Bone marrow (tissue), 2 donors: ENCODE data around the gene TSFM.

Experiments
- DNase-seq, 2 donors: peaks; one replicate each; lab custom pipeline; 2025; lab: John Stamatoyannopoulos, UW

TSFM gene

DNA sequence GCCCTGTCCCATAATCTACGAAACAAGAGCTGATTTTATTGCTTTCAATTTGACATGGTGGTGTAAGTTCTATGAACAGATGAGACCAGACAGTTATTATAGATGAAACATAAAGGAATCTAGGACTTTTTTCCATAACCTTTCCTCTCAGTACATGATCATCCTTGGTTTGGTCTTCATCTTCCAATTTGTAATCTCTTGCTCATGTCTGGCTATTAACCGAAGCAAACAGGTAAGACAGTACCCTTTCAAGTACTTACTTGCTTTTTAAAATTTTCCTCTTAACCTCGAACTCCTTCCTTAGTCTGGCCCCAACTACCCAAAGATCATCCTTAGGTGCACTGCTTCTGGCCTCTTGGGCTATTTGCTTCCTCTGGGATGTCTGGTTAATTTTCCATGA lies 36.6 kb upstream of the TSFM start:
- no peak for DNase-seq

DNA sequence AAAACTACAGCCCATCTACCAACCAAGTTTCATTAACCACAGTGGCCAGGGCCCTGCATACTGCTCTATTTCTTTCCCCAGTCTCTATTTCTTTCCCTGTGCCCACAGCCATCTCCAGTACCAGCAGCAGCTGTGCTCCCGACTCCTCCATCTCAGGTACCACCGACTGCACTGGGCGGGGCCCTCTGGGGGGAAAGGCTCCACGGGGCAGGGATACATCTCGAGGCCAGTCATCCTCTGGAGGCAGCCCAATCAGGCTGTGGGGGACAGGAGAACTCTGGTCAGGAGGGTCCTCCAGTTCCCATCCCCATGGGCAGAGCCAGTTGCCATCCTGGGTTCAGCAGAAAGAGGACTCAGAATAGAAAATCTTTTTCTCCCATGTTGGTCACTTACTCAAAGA lies 33.5 kb upstream of the TSFM start:
- no peak for DNase-seq

DNA sequence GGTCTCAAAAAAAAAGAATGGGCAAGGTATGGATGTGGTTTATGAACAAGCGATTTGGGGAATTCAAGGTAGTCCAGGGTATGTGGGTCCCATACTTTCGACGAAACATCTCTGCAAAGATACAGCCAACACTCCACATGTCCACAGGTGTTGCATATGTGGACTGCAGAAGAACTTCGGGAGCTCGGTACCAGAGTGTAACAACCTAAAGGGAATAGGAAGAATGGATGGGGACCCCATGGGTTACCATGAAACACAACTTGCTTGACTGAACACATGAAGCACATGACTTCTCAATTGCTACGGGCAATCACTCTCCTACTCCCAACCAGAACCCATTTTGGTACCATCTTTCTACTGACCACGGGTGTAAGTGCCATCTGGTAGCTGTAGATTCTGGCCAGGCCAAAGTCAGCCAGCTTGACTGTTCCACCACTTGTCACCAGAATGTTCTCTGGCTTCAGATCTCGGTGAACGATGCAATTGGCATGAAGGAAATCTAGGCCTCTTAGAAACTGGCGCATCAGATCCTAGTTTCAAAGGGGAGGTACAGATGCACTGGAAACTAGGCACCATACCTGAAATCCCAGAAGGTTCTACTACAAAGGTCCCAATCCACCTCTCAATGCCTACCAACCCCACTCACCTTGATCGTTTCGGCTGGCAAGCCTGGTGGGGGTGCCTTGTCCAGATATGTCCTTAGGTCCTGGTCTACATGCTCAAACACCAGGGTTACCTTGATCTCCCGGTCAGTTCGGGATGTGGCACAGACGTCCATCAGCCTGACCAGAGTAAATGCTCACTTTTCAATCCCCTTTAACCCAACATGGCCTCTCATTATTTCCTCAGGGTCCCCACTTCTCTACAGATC lies 31.8 kb upstream of the TSFM start:
- no peak for DNase-seq

DNA sequence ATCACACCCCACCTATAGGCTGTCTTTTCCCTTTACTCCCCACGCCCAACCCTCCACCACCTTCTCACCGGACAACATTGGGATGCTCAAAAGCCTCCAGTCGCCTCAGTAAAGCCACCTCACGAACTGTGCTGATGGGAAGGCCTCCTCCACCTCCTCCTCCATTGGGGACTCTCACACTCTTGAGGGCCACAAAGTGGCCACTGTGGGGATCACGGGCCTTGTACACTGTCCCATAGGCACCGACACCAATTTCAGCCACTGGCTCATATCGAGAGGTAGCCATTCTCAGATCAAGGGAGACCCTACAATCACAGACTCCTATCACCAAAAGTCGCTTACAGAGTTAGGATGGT lies 31.2 kb upstream of the TSFM start:
- DNase-seq, result no peak

DNA sequence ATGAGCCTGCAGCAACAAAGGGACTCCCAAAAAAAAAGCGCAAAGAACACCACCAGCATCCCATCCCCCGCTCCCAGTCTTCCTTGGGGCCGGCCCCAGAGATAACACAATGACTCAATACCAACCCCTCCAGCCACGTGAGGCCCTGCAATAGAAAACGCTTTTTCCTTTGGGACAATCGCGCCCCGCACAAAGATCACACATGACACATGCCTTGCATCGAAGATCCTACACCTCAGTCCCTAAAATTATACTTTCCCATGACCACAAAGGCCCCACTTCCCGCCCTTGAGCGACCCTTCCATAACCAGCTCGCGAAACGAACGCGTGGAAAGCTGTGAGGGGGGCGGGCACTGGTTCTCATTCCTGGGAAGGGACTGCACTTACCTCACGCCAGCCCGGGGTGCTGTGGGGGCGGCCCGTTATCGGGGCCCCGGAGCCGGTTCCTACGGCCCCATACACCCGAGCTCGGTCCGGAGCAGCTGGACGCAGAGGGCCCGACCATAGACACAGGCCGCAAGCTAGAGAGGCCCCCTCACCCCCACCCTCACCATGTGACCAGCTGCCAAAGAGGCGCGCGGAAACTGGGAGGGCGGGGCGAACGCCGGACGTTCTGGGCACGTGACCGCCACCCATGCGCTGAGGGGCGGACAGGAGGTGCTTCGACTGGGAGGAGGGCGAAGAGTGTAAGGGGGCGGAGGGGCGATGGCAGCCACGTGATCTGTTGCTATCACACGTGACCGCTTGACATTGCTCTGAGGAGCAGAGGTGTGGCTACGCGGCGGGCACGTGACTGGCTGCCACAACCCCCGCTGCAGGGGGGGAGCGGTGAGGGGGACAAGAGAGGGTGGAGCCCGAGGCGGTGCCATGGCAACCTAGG lies 30.6 kb upstream of the TSFM start, which contains the start of gene CDK4:
Gene CDK4 (minus strand): TSS at position 523 of the 880 bp plus-strand sequence. CDS start 593 bp downstream, outside the sequence.
- peak; percentile 83 to 99 for DNase-seq

DNA sequence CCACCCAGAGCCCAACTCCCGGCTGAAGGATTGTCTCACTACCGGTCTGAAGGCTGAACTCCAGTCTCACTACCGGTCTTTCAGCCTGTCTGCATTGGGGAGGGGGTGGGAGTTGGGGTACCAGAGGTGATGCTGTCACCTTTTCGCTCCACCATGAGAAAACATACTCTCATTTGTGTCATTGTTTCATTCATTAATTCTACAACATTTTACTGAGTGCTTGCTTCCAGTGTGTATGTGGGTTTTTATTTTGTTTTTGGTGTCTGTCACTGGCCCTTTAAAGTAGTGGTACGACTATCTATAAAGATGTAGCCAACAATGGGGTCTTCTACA lies 30.0 kb upstream of the TSFM start:
- DNase-seq, result no peak

DNA sequence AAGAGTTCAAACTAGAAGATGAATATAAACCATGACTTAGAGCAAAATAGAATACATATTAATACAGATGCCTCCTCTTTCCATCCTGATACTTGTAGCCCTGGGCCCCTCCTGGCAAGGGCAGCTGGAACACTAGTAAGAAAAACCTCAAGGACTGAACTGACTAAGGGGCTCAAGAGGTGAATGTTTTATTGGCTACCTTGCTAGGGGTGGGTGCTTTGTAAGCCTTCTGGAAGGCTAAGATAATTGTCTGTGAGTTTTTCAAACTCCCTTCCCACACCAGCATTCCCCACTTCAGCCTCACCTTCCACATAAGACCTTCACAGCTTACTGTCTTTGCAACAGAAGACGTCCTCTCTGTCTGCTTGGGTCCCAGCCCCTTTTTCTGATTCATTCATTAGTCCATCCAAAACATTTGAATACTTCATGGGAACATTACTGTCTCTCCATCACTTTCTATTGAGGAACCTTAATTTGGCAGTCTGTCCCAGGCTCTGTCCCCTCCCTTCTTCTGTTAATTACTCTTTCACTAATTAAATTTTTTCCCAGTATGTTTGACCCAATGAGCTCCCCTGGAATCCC lies 28.7 kb upstream of the TSFM start:
- DNase-seq, result no peak

DNA sequence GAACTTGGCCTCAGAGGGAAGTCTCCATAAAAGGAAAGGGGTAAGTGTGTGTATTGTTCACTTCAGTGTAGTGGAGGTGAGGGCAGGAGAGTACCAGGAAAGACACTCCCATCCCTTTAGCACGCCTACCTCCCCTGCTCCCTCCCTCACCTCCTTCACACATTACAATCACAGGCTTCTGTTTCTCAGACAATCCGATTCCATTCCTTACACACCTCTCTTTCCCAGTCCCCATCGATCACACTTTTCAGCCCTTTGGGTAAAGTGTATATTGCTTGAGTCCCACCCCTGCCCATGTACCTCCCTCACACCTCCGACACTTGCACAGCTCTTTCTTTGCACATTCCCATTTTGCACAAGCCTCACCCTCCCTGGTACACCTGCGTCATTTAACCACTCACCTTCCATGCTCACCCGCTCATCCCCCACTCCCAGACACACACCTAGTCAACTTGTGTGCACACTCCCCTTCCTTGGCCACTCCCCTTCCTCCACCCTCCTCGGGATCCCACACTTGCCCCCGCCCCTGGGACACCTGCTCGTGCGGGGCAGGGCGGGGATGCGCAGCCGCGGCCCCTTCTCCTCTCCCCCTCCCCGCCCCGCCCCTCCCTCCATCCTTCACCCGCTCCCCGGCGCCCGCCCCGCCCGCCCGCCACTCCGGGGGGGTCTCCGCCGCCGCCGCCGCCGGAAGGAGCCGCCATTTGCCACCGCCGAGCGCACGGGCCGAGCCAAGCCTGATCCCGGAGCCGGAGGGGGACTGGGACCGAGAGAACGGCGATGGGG lies 28.0 kb upstream of the TSFM start, which contains the start of gene MARCHF9:
Gene MARCHF9 (plus strand): TSS at position 693 of the 783 bp plus-strand sequence. CDS start 426 bp downstream, outside the sequence.
- DNase-seq, result no peak

DNA sequence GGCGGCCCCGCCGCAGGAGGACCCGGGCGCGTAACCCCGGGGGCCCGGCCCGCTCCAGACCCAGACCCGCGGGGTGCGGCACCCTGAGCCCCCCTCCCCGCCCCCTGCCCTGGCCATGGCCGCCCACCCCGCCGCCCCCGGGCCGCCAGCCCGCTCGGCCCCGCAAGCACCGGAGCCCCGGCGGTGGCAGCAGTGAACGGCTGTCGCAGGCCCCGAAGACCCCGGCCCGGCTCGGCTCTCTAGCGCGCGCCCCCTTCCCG lies 27.5 kb upstream of the TSFM start:
- DNase-seq, result no peak

DNA sequence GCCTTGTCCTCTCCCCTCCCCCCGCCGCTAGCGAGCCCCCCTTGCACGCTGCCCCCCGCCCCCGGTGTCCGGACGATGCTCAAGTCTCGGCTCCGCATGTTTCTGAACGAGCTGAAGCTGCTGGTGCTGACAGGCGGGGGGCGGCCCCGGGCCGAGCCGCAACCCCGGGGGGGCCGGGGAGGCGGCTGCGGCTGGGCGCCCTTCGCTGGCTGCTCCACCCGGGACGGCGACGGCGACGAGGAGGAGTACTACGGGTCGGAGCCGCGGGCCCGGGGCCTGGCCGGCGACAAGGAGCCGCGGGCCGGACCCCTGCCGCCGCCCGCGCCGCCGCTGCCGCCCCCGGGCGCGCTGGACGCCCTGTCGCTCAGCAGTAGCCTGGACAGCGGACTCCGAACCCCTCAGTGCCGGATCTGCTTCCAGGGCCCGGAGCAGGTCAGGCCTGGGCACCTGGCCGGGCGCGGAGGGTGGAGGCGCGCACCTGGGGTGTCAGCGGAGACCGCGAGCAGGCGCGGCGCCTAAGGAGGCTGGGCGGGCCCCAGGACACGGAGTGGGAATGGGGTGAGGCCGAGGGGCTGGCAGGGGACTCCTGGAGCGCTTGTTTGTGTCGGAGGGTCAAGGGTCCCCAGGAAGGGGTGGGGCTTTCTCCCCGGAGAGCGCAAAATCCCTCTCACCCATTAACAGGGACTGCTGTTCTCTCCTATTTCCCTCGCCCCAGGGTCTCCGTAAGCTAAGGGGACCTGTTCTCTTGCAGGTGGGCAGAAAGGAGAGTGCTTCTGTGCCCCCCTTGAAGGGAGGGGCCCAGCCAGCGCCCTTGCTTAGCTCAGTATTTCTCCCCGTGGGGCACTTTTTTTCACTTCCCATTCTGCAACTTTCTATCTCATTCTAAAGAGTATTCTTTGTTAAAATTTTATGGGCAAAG lies 26.9 kb upstream of the TSFM start:
- no peak for DNase-seq

DNA sequence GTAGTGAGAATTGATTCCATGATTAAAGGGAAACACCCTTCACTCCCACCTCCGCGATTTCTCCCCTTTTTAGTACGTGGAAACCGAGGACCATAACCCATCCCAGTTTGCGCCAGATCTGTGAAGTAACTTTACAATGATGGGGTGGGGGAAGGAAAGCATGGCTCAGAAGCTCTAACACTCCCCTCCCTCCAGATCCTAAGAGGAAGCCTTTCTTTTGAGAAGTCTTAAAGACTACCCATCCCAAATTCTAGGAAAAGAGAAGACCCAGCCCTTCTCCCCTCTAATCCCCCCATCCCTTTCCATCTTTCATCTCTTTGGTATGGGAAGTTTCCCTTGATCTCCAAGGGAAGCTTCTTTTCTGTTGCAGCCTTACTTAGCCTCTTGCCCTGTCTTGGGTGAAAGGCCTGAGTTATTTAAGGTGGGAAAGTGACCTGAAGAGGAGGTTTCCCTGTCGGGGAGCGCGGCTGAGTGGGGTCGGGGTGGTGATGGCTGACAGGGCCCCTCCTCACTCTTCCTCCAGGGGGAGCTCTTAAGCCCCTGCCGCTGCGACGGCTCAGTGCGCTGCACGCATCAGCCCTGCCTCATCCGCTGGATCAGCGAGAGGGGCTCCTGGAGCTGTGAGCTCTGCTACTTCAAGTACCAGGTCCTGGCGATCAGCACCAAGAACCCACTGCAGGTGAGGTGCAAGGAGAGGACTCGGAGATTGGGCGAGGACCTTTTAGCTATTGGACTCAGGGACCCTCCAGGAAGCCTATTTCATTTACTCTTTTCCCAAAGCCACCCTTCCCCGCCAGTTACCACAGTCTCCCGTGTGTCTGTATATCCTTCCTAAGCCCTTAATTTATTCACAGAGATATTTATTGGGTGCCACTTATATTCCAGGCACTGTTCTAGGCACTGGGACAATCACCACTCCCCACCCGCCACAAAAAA lies 25.9 kb upstream of the TSFM start:
- peak in 1 of 2 donors; percentile 24 for DNase-seq

DNA sequence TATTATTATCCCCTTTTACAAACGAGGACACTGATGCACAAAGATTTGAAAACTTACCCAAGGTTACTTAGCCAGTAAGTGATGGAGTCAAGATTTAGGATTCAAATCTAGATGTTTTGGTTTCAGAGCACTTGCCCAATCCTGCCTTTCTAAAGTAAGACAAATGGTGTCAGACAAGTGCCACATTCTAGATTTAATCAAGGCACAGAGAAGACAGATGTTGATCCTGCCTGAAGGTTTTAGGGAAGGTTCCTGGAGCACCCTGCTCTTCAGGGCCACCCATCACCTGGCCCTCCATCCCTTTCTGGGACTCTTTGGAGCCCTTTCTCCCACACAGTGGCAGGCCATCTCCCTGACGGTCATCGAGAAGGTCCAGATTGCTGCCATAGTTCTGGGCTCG lies 24.8 kb upstream of the TSFM start:
- no peak for DNase-seq

DNA sequence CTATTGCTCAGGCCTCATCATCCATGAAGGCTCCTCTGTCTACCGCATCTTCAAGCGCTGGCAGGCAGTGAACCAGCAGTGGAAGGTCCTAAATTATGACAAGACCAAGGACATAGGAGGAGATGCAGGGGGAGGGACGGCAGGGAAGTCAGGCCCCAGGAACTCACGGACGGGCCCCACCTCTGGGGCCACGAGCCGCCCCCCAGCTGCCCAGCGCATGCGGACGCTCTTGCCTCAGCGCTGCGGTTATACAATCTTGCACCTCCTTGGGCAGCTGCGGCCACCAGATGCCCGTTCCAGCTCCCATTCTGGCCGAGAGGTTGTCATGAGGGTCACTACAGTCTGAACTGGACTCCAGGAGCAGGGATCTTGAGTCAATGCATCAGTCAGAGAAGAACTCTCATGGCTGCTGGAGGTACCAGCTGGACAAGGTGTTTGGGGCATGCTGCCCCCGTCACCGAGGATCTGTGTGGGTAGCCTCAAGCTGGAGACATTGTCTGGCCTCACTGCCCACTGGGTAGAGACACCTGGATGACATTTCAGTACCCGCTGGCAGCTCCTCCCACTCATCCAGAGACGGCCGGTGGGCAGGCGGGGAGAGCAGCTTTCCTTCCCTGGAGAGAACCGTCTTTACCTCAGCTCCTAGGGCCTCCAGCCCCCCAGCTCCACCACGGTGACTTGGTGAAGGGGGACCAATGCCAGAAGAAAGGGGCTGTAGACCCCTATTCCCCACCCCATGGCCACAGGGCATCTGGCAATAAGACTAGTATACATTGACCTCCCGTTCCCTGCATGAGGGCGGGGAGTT lies 23.8 kb upstream of the TSFM start:
- DNase-seq, result no peak

DNA sequence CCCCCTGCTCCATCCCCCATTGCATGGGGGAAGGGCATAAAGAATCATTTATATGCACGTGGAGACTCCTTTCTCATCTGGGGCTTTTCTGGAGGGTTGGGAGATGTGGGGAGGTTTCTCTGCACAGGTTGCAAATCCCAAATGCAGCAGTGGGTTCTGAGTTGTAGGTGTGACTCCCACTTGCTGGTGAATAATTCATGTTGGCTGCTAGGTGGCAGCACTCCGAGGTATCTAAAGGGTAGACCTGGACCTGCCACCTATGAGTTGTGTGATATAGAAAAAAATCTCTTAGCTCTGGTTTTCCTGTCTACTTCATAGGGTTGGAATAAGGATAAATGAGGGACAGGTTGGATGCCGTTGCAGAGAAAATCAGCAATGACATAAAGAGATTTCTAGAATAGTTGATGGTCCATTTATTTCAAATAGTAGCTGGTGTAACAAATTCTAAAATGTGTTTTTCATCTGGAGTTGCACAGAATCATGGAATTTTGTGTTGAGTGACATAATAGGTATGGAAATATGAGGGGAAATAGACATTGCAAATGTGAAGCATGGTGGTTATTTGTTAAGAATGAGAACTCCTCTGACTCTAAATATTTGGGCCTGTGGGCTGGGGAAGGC lies 23.1 kb upstream of the TSFM start:
- no peak for DNase-seq

DNA sequence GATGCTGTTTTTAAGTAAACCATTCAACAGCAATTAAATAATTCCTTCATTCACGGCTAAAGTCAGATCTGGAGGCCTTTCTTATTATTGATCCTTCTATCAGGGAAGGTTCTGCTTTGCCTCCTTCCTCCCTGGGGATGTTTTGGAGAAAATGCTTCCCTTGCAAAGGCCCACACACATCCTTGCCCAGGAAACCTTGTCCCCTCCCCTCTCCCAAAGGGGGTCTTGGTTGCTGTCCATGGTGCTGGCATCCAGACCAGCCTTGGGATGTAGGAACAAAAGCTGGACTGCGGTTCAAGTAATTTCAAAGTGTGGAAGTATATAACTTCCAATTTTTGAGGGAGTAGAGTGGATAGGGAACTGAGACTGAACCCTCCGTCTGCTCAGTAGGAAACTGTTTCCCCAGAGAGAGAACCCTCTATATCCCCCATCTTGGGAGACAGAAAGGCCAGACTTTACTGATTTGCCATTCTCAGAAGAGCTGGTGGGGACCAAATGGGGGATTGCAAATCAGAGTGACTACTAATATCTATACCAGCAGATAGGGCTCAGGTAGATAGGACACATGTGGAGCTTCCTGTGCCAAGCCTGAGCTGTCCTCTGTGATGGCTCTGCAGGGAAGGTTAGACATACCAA lies 22.1 kb upstream of the TSFM start:
- DNase-seq, result no peak

DNA sequence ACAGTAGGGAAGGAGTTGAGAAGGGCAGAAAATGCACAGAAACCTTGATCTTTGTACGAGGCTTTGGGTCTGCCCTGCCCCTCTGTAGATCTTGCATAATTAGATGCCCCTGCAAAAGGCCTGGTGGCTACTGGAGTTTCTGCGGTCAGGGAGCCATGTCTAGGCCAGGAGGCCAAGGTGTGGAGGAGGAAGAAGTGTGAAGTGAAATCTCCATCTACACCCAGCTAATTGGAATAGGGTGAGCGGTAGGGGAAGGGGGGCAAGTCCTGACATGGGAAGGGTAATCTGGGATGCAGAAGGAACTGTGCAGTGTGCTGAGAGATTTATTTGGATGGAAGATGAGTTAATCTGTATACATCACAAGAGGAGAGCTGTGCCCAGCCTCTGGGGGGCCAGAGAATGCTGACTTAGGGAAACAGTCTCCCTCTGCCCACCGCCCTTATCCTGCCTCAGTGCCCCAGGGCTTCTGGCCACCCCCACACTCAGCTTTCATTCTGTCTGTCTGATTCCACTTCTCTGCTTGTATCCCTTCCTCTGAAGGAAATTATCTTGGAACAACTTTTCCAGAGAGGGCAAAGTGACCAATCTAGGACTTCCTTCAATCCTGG lies 21.1 kb upstream of the TSFM start:
- DNase-seq, result no peak

DNA sequence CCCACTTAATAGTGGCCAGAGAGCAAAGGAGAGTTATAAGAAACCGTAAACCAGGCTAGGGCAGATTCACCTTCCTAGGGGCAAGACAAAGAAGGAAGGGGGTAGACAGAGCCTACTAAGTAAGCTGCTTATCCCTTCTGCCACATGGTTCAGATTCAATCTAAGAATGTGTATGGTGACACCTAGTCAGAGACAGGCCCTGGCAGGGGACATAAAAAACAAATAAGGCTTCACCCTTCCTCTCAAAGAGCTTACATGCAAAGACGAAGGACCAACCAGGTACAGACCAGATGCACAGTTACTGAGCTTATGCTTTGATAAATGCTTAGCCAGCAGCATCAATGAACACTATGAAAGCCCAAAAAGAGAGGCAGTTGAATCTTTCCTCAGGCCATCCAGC lies 20.1 kb upstream of the TSFM start:
- DNase-seq, result no peak
